H1 (cell line): ENCODE results near the gene MTMR2. TPM values are rescaled to one million over a fixed set of nuclear protein-coding genes. Genes with fewer than 3 reads are reported as not detected.

ENCODE experiments used
- ATF3 ChIP-seq: IDR thresholded peaks from 2 replicates; pipeline ENCODE4 v1.6.1; 2011; ENCODE audit warnings: low read depth, mild to moderate bottlenecking, low read length; ENCODE audit not compliant: insufficient read depth
- BCL11A ChIP-seq, 2 experiments: IDR thresholded peaks; one replicate each; pipeline ENCODE4 v1.6.1; 2011; ENCODE audit warnings: low read depth in 2 of 2, low read length in 2 of 2, mild to moderate bottlenecking in 2 of 2
- CBX5 ChIP-seq: fragments of 300-800, 300-1000 bp; sonication (generic); IDR thresholded peaks from 2 replicates; pipeline ENCODE4 v1.7.1; 2016; ENCODE audit warnings: antibody characterized with exemption, low read length, low read depth
- CBX8 ChIP-seq: fragments of 300-800, 300-1000 bp; sonication (generic); IDR thresholded peaks from 2 replicates; pipeline ENCODE4 v1.7.1; 2016; ENCODE audit warnings: low read depth, low read length, borderline replicate concordance
- GABPA ChIP-seq: IDR thresholded peaks from 2 replicates; pipeline ENCODE4 v1.6.1; 2011; ENCODE audit warnings: mild to moderate bottlenecking, low read length, moderate library complexity, borderline replicate concordance; ENCODE audit not compliant: insufficient read depth
- KDM4A ChIP-seq: IDR thresholded peaks from one replicate; pipeline ENCODE4 v1.7.1; 2012; ENCODE audit warnings: low read depth, mild to moderate bottlenecking, moderate library complexity, low read length, inconsistent platforms; ENCODE audit not compliant: severe bottlenecking
- NANOG ChIP-seq: IDR thresholded peaks from 2 replicates; pipeline ENCODE4 v1.6.1; 2011; ENCODE audit warnings: low read length, low read depth, mild to moderate bottlenecking, inconsistent platforms; ENCODE audit not compliant: insufficient read depth, poor library complexity, severe bottlenecking
- PHF8 ChIP-seq: fragments of 200-600 bp; sonication (generic); conservative IDR thresholded peaks from 2 replicates; pipeline ENCODE4 v1.7.1; 2012; ENCODE audit warnings: low read depth, mild to moderate bottlenecking, inconsistent platforms, low read length, moderate library complexity
- polyA plus RNA-seq, 7 experiments: library from polyadenylated mRNA; depleted of rRNA in 3 of 7; stranded (reverse) in 5 of 7; unstranded in 2 of 7; fragments of >200 nt in 5 of 7; fragments of 200-250 nt in 2 of 7; gene quantifications; 1 replicate in 5 of 7; 2 replicates in 1 of 7; 4 replicates in 1 of 7; pipeline versions ENCODE4 v1.2.1 to v1.2.3, GENCODE V29; 2011 to 2013; ENCODE audit warnings: missing spikeins in 2 of 7, mixed read lengths in 2 of 7
- total RNA-seq: library from RNA; stranded (reverse); fragmentation: NEBNext Ultra II Directional; extraction: Animal tissue kit (Norgen Biotek cat#: 25700); gene quantifications from 2 replicates; pipeline ENCODE4 v1.2.1, GENCODE V29; 2021

MTMR2 gene
- total and polyA plus RNA-seq, 2 of the 8 experiments (the other 6 are each of a cell fraction or from before 2014, with no cell fraction given) = 16.7 to 52.9 TPM

GRCh38 chr11:95884376-95884775 is 39.5 kb downstream of the MTMR2 start (continued):
- TF ChIP-seq ATF3 = no peak
- TF ChIP-seq CBX8 = no peak
- TF ChIP-seq GABPA = no peak
- no peak for TF ChIP-seq NANOG
- no peak for TF ChIP-seq PHF8
- no peak for TF ChIP-seq BCL11A (IDR thresholded peaks at IDR 0.05; ENCODE audit: low read depth in 2 of 2, low read length in 2 of 2)
- TF ChIP-seq KDM4A = no peak
- TF ChIP-seq CBX5 = no peak
